NOMO-1 treated with DMSO at 0.1 percent for 48 hours (cell line): ENCODE data around the gene PDGFD.

Source experiments
- DNase-seq: peaks from one replicate; lab custom pipeline; 2025; ENCODE audit not compliant: unreplicated experiment; lab: John Stamatoyannopoulos, UW

Gene PDGFD

DNA sequence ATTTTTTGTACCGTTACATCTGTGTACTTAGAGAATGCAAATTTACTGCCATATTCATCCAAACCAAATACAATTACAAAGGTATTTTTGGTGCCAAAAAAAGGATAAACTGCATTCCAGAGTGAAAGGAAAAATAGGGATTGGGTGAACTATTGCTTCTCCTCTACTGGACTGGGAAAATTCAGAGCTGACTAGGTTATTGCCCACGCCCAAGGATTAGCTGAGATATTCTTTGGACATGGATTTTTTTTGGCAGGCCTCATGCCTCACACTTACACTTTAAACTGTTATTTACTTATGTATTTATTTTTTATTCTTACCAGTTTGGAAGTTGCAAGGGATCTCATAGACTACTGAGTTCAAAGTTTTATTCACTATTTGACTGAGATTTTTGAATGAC, 203.8 kb downstream of the PDGFD start:
- DNase-seq: no peak

DNA sequence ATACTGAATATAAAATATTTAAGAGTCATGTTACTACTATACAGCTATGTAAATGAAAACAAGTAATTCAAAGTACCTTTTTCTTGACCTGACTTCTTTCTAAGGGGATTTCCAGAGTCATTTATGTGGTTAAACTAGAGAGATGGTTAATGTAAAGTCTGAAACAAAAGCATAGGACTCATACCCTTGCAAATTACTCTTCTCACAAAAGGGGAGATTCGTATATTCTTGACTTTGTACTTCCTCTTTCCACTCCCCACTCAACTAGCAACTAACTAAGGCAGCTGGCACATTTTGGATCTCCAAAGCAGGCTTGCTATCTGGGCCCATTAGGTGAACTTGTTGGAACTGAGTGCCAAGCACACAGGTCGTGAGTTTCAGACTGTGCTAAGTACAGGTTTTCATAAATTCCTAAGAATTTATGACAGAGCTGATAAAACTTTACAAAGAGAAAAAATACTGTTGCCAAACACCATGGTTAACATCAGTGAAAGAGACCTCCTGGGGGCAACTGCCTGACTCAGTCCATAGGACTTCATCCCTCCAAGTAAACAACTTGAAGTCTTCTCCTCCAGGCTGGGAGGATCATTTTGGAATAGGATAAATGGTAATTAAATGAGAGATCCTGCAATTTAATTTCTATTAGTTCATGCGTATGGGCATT, 204.5 kb downstream of the PDGFD start:
- DNase-seq: peak; percentile 31

DNA sequence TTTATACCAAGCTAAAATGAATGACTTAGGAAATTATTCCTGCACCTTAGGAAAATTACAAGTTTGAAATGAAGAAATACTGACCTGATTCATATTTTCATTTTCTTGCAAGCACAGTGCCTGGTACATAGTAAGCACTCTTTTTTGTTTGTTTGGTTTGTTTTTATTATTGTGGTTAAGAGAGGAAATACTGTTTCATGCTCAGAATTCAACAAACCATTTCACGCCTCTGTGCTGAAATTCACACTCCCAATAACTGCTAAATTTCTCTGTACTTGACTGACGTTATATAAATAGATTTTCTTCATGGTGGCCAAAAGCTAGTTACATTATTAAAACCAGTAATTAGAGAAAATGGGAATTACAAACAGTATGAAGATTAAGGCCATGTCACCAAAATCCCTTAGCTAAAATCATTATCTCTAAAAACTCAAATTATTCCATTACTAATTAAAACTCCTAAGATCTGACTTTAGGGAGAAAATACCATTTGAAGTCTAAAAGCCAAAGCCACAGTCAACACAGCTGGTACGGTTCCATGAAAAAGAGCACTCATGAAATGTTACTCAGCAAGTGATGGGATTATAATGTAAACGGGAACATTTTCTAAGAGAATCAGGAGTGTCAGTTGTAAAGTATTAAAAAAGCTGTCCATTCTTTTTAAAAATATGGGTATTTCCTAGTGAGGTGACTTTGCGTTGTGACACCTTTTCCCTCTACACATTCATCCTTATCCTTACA, 205.3 kb downstream of the PDGFD start:
- DNase-seq: no peak

DNA sequence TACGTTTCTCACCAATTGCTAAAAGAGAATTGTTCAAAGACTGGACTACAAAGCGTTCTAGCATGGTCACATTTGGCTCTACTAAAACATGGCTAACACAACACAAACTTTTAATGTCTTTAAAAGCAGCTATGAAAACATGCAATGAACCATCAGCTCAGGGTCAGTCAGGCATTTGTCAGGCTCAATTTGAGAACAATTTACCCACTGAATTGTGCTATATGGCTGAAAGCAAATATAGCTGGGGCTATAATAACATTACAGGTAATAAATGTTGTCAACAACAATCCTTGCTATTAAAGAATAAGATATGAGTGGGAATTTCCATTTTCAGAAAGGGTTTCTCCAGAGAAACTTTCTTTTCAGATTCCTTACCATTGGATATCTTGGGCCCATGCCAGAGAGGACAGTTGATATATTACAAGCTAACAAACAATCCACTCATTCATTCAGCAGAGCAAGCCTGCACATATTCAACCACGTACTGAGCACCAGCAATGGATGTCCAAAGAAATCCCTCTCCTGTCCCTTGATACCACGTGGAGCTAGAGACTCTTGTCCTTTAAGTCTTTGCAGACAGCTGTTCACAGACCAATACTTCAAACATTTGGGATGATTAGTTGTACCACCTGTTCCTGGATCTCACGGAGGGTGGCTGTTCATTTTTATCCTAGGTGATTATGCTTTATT, 210.0 kb downstream of the PDGFD start:
- DNase-seq: no peak

DNA sequence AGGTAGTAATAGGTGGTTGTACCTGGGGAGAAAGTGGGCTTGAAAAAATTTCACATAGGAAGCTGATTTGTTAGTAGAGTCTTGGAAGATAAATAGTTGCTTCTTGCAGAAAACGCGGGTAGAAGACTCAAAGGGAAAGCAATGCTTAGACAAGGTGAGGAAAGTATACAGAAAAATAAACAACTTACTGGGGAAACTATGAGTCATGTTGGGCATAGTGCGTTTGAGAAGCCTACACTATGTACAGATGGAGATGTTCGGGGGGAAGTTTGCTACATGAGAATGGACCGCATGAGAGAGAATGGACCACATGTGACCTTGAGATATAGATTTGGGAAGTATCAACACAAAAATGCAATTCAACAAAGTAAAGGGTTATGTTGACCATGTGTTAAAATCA, 214.2 kb downstream of the PDGFD start:
- DNase-seq: no peak

DNA sequence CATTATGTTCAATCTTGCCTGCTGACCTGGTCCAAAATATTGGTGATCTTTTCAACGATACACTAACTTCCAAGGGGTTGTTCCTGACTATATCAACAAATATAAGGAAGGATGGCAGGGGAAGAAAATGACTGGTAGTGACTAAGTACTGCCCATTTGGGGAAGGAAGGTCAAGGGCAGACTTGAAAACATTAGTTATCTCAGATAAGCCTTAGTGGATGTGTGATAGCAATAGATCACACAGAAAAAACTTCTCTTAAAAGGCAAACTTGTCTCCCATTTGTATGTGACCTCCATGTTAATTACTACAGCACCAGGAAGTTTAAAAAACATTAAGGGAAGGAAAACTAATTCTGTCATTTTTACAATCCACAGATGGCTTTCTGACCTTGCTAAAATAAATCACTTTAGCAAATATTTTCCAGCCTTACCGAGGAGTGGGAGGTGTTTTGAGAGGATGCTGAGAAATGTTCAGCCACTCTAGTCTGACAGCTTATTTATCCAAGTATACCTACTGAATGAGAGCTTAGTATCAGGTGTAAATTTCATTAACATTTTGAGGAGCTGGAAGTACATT, 215.7 kb downstream of the PDGFD start:
- no peak for DNase-seq

DNA sequence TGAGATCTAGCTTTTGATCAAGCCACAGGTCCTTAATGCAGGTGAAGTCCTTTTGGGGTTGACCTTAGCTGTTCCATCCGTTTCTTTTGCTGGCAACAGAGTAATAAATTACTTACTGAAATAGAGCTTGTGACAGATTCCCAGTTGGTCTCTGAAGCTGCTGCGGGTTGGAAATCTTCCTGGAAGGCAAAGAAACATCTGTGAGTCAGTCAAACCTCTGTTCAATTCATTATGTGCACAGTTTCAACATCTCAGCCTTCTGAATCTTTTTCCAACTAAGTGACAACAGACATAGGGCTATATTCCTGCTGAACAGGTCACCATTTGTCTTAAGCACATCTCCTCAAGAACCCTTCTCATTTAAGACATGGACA, 216.4 kb downstream of the PDGFD start:
- no peak for DNase-seq

DNA sequence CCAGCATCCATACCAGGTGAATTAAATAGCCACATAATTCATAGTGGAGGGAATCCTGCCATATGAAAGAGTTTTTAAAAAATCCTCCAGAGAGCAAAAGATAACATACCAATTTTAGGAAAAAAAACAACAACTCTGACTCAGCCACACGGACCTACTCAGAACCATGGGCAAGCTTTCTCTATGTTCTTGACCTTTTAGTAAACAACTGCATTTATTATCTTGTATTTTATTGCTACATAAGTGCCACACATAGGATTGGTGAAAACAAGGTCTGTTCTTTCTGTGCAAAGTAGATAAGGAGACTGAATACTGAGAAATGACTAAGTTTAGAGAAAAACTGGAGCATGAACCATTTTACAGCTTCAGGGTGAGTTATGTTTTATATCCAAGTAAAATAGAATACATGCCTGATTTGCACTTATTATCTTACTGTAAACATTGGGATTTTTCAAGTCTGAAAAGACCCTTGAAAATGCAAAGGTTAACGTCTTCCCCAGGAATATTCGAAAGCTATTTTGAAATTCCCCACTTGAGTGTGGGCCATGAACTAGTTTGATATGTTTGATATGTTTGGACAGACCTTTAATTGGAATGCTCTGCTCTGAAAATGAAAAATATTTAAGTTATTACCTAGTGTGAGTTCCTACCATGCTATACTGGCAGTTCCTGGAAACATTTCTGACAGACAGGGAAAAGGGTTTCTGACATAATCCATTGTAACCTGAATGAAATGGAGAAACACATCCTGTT, 217.0 kb downstream of the PDGFD start:
- DNase-seq: no peak

DNA sequence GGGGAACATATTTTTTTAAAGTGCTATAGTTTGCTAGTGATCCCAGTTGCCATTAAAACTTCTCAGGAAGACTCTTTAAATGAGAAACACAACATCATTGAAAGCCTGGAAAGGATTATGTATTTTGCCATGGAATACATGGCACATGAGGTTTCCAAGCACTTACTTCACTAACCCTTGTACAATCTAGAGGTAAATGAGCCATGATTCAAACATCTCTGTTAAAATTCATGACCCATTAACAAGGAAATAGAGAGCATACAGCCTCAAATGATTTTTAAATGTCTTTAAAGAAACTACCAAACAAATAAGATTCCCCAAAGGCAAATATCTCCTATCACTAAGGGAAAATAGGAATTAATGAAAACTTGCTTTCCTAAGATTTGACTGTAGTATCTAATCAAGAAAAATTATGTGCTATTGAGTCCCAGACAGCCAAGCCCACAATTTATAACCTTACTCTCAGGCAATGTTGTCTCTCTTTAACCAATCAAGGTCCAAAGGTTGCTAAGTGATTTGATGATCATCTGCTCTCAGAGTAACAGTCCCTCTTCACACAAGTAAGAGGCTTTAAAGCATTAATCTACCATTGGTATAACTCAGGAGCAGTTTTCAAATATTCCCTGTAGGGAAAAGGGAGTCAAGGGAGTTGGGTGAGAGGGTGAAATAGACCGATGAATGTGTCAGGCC, 219.6 kb downstream of the PDGFD start:
- DNase-seq: no peak

DNA sequence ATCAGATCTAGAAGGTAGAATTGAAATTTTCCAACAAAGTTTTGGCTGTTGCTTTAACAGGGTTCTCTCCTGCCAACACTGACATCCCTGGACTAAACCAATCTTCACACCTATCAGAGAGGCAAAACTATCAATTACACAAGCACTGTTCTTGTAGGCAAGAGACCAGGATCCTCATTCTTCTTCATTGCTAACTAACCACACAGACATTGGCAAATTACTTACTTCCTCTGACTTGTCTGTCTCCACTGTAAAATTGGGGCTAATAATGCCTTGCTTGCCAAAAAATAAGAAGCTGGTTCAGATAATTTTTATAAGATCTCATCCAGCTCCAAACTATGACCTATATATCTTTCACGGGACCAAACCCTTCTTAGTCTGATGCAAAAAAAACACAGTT, 221.3 kb downstream of the PDGFD start:
- peak; percentile 79 for DNase-seq

DNA sequence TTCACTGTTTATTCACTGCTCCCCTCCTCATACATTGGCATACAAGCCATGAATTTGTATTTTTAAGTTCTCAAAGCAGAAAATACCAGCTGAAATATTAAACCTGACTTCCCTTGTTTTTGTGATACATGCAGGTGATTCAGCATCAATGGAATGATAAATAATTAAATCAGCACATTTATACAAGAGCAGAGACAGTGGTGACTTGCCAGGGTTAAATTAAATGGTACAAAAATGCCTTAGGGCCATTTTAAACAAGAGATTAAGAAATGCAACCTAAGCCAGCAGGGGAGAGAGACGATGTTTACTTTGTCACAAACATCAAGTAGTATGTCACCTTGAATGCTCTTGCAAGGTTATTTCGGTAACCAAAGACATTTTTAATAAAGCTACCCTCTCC, 223.4 kb downstream of the PDGFD start:
- no peak for DNase-seq

DNA sequence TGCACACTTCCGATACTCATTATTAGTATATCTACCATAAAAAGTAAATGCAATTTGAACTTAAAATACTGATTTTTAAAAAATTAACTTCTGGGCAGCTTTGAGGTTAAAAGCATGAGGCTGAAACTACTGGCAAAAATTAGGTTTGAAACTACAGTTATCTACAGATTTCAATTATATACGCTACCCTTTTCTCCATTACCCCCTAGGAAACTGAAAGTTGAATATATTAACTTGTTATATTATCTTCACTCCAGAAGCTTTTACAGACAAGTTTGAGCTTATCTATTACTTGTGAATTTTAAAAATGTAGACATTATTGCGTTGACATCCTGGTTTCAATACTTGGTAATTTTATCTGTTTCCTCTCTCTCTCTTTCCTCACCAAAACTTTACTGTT, 224.3 kb downstream of the PDGFD start:
- DNase-seq: no peak

DNA sequence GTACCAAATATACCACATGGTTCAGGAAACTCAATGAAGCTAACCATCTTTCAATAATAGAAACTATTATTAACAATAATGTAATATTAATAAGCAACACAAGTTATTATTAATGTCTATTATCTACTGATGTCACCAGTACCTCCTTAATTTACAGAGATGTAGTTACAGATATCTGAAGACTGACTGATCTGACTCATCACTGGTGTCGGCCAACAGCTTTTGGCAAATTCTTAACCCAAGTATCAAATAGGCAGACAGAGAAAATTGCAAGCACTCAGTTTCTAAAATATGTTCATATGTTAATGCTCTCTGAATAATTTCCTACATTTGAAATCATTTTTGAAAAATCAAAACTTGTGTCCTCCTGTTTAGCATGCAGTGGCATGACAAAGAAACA, 227.9 kb downstream of the PDGFD start:
- no peak for DNase-seq

DNA sequence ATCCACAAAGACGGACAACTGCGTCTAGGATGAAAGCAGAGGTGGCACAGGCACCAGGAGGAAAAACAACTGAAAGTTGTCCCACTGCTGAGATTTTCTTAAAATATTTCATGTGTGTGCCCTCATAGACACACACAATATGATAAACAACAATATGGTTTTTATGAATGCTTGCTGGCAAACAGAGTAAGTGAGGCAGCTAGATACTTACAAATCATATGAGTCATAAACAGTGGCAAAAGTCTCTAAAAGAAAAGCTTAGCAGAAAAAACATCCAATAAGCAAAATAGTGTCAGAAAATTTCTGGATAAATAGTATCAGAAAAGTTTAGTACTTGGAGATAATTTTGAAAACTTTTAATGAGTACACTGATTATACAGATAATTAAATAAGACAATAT, 228.7 kb downstream of the PDGFD start:
- no peak for DNase-seq

DNA sequence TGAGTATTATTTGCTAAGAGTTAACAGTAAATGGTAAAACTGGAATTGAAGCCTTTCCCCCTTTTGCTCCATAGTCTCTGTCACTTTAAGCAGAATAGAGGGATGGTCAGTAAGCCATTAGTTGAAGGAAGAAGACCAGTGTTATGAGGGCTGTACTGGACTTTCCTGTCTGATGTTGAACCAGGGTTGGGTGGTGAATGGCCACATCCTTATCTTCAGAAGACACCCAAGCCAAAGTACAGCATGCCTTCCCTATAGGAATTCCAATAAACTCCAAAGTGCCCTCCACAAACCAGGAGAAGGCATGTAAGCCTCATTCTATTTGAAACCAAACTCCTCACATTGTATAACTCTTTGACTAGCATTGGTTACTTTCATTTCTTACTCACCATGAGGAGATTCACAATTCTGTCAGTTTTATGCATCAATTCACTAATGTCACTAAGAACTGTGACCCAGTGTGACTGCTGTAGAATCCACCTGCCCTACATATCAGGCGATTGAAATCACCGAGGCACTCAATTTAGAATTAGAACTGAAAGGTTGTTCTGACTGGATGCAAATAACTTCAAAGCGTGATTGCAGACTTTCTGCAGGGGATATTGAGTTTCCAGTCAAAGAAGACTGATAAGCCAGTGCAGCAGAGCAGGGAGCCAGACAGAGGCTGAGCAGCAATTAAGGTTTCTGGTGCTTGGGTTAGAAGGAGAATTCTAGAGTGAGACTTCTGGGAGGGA, 234.6 kb downstream of the PDGFD start:
- DNase-seq: no peak

DNA sequence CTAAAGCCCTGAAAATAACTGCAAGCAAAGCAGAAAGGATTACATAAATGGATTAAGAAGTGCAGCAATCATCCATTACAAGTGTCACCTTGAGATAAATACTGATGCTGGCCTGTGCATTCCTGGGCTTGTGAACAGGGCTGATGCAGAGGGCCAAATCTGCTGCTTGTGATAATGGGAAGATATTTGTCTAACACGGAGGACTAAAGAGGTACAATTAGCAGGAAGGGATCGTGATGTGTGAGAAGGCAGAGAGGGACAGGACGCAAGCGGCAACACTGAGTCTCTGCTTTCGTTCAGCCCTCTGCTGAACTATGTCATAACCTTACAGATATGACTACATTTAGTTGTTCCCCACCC, 235.2 kb downstream of the PDGFD start:
- no peak for DNase-seq

DNA sequence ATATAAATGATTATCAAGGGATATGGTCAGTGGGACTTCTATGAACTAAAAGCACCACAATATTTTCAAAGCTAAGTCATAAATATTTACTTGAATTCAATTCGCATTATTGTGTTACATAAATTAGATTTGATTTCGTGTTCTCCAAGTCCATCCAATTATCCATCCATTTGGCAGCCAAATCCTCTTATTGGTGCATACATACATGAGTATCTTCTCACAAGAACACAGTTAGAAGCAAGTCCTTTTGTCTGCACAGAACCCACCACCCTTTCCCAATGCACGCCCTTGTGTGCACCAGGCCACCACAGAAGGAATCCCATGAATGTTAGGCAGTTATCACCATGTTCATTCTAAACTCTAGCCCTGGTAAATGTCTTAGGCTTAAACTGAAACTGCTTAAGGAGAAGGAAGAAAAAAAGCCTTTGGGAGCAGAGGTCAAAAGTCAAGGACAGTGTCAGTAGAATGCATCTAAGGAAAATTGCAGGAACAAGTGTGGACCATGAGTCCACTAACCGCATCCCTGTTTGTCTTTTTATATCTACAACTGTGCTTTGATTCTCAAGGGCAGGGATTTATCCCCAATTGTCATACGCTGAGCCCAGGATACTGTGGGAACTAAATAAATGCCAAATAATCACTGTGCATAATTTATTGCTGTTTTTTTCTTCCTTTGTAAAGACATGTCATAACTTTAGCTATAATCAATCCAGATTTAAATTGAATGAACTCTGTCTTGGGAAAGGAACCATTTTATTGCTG, 235.7 kb downstream of the PDGFD start:
- DNase-seq: no peak

DNA sequence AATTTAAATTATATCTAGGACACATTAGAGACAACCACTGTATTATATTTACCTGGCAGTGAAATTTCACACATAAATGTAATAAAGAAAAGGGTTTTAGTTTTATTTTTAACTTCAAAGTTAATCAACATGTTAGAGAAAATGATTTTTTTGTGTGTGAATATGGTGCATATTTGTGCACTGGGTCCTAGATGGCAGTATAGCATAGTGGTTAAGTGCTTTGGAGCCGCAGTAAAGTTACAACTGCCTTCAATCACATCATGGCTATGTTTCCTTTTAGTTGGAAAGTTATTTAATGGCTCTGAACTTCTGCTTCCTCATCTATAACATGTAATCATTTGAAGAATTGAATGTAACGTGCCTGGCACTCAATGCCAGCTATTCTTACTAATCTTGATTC, 236.4 kb downstream of the PDGFD start:
- peak; percentile 82 for DNase-seq

DNA sequence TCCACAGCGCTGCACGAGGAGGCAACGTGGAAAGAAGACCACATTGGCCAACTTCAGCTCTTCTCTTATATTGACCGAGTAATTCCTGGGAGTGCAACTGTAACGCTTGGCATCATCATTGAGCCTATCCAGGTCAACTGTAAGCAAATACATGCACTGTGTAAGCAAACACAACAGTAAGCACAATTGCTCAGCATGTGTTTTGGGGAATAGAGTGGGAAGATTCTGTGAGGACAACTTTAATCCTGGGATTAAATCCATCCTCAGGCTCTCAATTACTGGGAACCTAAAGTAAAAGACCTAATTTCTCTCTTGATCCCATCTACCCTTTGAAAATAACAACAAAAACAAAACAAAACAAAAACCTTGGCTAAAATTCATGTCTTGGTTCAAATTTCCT, 237.0 kb downstream of the PDGFD start:
- no peak for DNase-seq
